Peyer's patch (tissue), 4 donors: ENCODE measurements around the gene LOXL3.

Experiments used
- CTCF ChIP-seq, 6 experiments: fragments of 450-650 bp in 4 of 6; fragments of 200-600 bp in 2 of 6; sonication (generic) in 1 of 6; IDR thresholded peaks; one replicate each; pipeline ENCODE4 v1.5.1; 2017 to 2019; ENCODE audit warnings: antibody characterized with exemption in 6 of 6, mild to moderate bottlenecking in 3 of 6, moderate library complexity in 1 of 6
- POLR2A ChIP-seq, 2 donors: fragments of 450-650 bp; IDR thresholded peaks; one replicate each; pipeline ENCODE4 v1.5.1; 2017; ENCODE audit warnings: antibody characterized with exemption in 2 of 2, mild to moderate bottlenecking in 2 of 2, moderate library complexity in 2 of 2

- TF ChIP-seq CTCF (IDR thresholded peaks at IDR 0.05) = no peak
- no peak for TF ChIP-seq POLR2A (IDR thresholded peaks at IDR 0.05)
These were observed 42.4 kb downstream of the LOXL3 start for GRCh38 chr2:74511104-74511989.
